ENCODE measurements around the gene KRT15. TPM values are rescaled to one million over a fixed set of nuclear protein-coding genes. Genes with fewer than 3 reads are reported as not detected.
A peak's percentile ranks its signal among the peaks of the same experiment; 100 is the strongest.

KRT15 gene
- polyA plus RNA-seq, 1 of the 3 experiments (the other 2 are of a cell fraction): 16.9 TPM

DNA sequence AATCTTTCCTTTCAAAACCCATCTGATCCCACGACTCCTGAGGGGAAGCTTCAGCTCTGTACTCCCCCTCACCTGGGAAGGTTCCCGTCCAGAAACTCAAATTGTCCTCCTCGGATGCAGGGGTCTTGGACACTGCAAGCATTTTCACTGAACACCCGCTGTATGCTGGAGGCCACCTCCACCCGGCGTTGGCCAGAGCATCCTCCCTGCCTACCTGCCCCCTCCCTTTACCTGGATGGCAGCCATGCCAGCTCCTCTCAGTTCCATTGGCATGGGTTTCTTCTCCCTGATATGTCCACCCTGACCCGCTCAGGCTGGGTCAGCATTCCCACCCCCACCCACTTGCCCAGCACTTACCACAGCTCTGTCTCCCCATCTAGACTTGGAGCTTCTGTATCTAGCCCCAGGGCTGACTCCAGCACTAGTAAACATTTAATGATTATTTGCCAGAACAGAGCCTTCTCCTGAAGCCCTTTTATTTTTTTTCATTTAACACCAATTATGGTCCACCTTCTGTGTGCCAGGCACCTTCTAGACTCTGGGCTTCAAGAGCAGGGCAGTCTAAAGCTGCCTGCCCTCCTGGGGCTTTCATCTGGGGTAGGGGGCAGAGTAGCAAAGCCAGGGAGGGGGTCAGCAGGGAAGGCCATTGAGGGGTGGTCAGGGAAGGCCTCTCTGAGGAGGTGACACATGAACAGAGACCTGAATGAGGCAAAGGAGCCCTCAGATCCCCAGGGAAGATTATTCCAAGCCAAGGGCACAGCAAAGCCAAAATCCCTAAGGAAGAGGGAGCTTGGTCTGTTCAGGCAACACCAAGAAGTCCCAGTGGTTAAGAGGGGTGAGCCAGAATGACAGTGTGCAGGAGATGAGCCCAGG, 18.3 kb upstream of the KRT15 start:
- no peaks in the 10 kb centered on the region for H4K20me1 ChIP-seq (ENCODE audit: insufficient read depth)
- H3K27ac ChIP-seq (ENCODE audit: low read depth in 2 of 2, low read length in 1 of 2): peak overlapping the region in 1 of 2 experiments; percentile 7; a peak in 1 of 4 replicates
- peaks cover 18% of the 10 kb centered on the region for H3F3A ChIP-seq (replicated peaks; ENCODE audit: insufficient read depth)
- no peaks in the 10 kb centered on the region for H3K79me2 ChIP-seq (ENCODE audit: insufficient read depth)
- no peak overlapping the region for H3K4me2 ChIP-seq
- POLR2A ChIA-PET: no interaction called here
- no peaks in the 10 kb centered on the region for H3K36me3 ChIP-seq (replicated peaks in 1 of 2; ENCODE audit: control insufficient read depth in 1 of 2, insufficient read depth in 2 of 2, low read length in 1 of 2)
- no peak overlapping the region for H2AFZ ChIP-seq (ENCODE audit: low read depth)
- 100% methylated on average over 2 of the region's 7 CpGs for WGBS (ENCODE audit: low lambda C conversion rate)
- peaks cover 17 to 43% of the 10 kb centered on the region in 2 experiments; a peak in 3 of 4 replicates for H3K4me1 ChIP-seq (ENCODE audit: control insufficient read depth in 1 of 2, insufficient read depth in 2 of 2, low read depth in 1 of 2, low read length in 1 of 2)
- DNase-seq: no peak
- no peaks in the 10 kb centered on the region for H3K27me3 ChIP-seq (ENCODE audit: insufficient read depth)
- TF ChIP-seq FOXJ3 (CRISPR knock-in tag; IDR thresholded peaks at IDR 0.05) (no peak), TAF1 (IDR thresholded peaks at IDR 0.05; ENCODE audit: borderline replicate concordance, low read depth, low read length) (no peak)
- no peak overlapping the region for H3K9ac ChIP-seq
- no peaks in the 10 kb centered on the region for H3K9me3 ChIP-seq
- no peaks in the 10 kb centered on the region for H3K9me2 ChIP-seq
- H3K4me3 ChIP-seq (ENCODE audit: low read depth in 2 of 2, low read length in 1 of 2): no peak overlapping the region
- CTCF ChIA-PET: interaction anchor here (0.8 to 5.4 kb wide), 7 partner anchors 7 to 126 kb away, joined by 3 to 76 read pairs (median 4); partner anchors contain the start of genes KRT15 and KRT19

DNA sequence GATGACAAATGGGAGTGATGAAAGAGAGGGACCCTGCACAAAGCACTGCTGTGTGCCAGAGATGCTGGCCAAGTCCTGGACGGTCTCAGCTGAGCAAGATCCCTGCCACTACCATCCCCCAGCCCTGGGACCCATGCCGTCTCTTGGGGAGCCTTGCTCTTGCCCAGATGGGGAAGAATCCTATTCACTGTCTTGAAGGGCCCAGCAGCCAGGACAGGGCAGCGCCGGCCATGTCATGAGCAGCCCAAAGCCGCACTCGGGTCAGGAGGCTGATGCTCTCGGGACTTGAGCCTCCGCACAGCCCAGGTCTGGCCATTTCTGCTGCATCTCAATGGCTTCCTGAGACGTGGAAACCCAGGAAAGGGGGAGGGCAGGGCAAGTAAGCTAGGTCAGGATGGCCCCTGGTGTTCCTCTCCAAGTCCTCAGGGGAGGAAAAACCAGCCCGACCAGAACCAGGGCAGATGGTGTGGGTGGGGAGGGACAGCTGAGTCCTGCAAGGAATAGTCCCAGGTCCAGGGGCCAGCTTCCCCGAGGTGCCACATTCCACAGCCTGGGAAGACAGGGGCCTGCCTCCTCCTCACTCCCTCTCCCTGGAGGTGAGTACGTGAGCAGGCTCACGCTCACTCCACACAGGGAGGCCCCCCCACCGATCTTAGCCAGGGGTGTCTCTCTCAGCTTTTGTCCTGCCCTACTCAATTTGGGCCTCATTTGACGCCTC, 17.2 kb upstream of the KRT15 start:
- Histone ChIP-seq H2AFZ (ENCODE audit: low read depth) (no peak overlapping the region), H4K20me1 (ENCODE audit: insufficient read depth) (no peaks in the 10 kb centered on the region), H3F3A (replicated peaks; ENCODE audit: insufficient read depth) (peaks cover 19% of the 10 kb centered on the region), H3K9me2 (no peaks in the 10 kb centered on the region), H3K79me2 (ENCODE audit: insufficient read depth) (no peaks in the 10 kb centered on the region), H3K27ac (ENCODE audit: low read depth in 2 of 2, low read length in 1 of 2) (no peak overlapping the region), H3K4me1 (ENCODE audit: control insufficient read depth in 1 of 2, insufficient read depth in 2 of 2, low read depth in 1 of 2, low read length in 1 of 2) (peaks cover 22 to 52% of the 10 kb centered on the region in 2 experiments), H3K4me3 (ENCODE audit: low read depth in 2 of 2, low read length in 1 of 2) (no peak overlapping the region), H3K4me2 (no peak overlapping the region), H3K9me3 (no peaks in the 10 kb centered on the region), H3K9ac (no peak overlapping the region), H3K36me3 (replicated peaks in 1 of 2; ENCODE audit: control insufficient read depth in 1 of 2, insufficient read depth in 2 of 2, low read length in 1 of 2) (no peaks in the 10 kb centered on the region), H3K27me3 (ENCODE audit: insufficient read depth) (no peaks in the 10 kb centered on the region)
- TF ChIP-seq TCF12 (IDR thresholded peaks at IDR 0.05) (no peak), RCOR1 (IDR thresholded peaks at IDR 0.05; ENCODE audit: low read length) (no peak), ELF1 (IDR thresholded peaks at IDR 0.05) (no peak)
- TF ChIP-seq, protein P1, sequence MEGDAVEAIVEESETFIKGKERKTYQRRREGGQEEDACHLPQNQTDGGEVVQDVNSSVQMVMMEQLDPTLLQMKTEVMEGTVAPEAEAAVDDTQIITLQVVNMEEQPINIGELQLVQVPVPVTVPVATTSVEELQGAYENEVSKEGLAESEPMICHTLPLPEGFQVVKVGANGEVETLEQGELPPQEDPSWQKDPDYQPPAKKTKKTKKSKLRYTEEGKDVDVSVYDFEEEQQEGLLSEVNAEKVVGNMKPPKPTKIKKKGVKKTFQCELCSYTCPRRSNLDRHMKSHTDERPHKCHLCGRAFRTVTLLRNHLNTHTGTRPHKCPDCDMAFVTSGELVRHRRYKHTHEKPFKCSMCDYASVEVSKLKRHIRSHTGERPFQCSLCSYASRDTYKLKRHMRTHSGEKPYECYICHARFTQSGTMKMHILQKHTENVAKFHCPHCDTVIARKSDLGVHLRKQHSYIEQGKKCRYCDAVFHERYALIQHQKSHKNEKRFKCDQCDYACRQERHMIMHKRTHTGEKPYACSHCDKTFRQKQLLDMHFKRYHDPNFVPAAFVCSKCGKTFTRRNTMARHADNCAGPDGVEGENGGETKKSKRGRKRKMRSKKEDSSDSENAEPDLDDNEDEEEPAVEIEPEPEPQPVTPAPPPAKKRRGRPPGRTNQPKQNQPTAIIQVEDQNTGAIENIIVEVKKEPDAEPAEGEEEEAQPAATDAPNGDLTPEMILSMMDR (IDR thresholded peaks at IDR 0.05): no peak
- DNase-seq: no peak
- WGBS (ENCODE audit: low lambda C conversion rate): 91% methylated on average over 9 of the region's 15 CpGs
- ChIA-PET POLR2A (no interaction called here), CTCF (interaction anchor here (0.7 to 5.4 kb wide), 7 partner anchors 11 to 130 kb away, joined by 3 to 76 read pairs (median 7); partner anchors contain the start of gene KRT15)

All from SK-N-SH (cell line).